ENCODE results near the gene GPRC5B.

The GPRC5B gene

DNA sequence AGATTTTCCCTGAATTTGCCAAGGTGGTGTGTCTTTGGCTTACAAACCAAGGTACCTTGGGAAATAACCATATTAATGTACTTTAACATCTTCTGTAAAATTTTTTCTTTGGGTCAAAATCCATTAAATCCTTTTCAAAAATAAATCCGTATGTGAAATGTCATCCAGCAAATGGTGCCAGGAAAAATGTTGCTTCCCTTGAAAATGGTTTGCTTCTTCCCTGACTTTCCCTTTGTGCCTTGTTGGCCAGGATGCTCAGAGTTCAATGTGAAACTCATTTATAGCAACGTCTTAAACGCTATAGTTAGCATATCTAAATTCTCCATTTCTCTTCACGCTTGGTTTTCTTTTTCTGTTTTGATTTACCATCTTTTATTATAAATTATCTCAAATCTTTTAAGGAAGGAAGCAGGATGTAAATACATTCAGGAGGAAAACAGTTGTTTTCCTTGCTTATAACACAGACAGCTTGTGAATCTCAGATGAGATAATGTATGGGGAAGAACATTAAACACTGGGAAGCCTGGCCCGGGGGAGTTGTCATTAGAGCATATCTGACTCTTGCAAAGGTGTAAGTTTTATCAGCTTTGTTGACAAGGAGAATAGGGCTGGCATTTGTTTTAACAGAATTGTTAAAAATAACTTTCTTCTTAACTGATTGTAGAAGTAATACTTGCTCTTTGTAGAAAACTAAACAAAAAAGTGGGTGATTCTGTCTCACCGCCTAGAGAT is 42.1 kb downstream of the GPRC5B start:
- no peak for DNase-seq

DNA sequence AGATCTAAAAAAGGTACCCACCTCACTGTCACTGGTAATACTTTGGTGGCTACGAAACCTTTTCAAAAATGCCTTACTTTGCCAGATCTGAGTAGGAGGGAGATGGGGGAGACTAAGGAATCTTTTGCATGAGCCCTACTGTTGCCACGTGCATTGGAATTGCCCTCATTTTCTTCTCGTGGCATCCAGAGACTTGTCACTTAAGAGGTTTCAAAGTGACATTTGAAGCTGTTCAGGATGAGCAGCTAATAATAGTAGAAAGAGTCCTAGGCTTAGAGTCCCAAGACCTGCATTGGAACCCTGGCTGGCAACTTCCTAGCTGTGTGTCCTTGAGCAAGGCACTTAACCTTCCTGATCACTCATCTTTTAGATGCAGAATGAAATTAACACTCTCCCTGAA is 43.5 kb downstream of the GPRC5B start:
- no peak for DNase-seq

DNA sequence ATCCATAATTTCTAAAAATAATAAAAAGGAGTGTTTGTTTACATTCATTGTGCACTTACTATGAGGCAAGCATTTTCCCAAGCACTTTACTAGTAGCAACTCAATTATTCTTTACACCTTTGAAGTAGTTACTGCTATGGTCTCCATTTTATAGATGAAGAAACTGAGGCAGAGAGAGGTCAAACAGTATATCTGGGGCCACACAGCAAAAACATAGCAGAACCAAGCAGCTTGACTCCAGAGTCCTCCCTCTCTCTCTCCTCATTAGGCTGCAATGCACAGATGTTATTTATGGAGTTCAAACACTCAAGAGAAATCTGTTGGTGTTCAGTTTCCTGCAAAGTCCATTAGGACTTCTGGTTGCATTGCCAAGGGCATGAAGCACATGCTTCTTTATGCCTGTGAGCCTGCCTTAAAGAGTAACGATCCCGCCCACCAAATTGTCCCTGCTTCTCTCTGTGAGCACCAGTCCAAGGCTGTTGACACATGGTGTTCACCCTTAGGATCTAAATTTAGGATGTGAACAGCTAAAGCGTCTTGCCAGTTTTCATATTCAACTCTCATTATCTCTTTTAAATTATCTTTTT is 44.0 kb downstream of the GPRC5B start:
- DNase-seq: no peak

DNA sequence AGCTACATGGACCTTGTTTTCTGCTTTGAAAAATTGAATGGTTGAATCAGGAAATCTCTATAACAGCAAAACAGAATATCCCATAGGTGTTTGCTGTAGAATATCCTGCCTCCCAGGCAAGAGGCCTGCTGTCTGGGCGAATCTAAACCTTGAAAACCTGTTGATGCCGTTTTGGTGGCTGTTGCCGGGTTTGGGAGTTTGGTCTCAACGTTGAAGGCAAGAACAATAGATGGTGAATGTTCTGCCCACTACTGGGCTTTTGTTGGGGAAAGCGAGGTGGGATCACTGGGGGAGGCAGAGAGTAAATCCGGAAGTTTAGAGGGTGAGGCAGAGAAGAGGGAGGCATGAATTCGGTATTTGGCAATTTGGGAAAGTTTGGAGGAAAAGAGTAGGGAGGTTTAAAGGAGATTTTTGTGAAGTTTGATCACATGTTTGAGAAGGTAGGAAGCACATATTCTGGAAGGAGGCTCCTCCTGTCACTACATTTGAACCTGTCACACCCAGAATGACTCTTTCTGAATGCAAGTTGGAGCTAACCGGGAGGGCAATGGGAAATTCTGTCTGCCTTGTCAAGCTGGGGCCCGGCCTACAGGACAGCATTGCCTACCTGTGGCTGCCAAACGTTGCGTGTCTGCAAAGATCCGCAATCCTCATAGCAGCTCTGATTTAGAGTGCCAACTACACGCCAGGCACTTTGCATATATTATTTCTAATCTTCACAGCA is 46.5 kb downstream of the GPRC5B start:
- no peak for DNase-seq

DNA sequence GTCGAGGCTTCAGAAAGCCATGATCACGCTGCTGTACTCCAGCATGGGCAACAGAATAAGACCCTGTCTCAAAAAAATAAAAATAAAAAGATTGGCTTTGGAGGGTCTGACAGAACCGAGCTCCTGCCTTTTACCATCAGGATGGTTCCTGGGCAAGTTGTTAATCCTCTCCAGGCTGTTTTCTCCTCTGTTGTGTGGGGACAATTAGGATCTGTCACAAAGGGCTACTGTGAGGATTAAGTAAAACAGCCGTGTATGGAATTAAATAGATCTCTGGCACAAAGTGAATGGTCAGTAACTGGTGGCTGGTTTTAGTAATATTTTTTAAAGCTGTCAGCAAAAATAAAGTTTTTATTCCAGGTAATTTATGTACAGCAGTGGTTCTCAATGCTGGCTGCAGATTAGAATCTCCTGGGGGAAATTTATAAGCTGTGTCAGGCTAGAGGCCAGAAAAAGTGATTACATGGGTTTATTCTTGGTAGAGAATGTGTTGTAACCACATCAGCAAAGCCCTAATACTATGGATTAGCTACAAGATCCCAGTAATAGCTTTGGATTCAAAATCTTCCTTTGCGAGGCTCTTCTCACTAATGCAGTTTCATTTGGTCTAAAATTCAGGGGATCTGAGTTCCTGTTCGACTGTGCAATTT is 47.2 kb downstream of the GPRC5B start:
- DNase-seq: no peak

DNA sequence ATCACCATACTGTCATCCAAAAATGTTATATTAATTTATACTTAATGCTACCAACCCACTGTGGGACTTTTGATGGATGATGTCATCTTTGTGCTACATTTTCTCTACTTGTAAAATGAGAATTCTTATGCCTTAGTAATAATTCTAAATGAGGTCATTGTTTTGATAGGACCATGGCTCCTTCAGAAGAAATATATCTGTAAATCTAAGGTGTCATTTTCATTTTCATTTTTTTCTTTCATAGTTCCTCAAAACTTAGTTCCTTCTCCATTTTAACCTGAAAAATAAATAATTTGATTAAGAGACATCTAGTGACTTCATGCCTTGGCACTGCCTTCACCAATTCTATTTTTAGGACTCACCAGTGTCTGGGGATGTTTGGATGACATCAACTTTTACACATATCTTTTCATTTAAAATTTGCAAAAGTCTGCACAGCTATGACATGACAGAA is 48.7 kb downstream of the GPRC5B start:
- DNase-seq: no peak

DNA sequence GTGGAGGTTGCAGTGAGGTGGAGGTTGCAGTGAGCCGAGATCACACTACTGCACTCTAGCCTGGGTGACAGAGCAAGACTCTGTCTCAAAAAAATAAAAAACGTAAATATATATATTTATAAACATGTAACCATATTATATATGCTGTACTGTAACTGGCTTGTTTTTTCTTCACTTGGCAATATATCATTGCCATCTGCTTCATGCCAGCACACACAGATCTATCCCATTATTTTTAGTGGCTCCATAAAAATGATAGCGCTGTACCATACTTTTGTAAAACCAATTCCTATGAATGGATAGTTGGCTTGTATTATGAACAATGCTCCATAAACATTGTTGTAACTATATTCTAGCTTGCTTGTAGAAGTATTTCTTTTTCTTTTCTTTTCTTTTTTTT is 49.5 kb downstream of the GPRC5B start:
- DNase-seq: no peak

DNA sequence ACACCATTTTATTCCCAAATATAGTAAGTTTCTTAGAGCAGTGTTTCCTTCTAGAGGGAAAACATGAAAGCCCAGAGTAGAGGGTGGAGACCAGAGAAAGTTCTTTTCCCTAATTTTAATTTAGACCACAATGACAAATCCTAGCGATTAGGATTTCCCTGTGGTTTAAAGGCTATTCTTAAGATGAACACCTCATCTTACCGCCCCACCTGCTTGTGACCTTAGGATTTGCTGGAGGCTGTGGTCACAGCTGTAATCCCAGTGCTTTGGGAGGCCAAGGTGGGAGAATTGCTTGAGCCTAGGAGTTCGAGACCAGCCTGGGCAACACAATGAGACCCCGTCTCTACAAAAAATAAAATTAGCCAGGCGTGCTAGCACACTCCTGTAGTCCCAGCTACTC is 51.1 kb downstream of the GPRC5B start:
- DNase-seq: no peak

DNA sequence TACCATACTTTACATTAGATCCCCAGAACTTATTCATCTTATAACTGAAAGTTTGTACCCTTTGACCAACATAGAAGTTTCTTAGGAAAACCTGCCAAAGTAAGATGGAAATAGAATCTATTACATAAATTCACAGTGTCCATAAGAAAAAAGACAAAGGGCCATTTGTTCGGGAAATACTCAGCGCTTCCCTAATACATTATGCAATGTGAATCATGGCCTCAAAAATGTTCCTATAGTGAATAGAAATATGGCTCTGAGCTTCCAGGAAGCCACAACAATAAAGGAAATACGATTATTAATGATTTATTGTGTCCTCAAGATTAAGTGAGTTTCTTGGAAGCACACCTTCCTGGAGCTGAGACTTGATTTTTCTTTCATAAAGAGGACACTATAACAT is 51.5 kb downstream of the GPRC5B start:
- DNase-seq: no peak

DNA sequence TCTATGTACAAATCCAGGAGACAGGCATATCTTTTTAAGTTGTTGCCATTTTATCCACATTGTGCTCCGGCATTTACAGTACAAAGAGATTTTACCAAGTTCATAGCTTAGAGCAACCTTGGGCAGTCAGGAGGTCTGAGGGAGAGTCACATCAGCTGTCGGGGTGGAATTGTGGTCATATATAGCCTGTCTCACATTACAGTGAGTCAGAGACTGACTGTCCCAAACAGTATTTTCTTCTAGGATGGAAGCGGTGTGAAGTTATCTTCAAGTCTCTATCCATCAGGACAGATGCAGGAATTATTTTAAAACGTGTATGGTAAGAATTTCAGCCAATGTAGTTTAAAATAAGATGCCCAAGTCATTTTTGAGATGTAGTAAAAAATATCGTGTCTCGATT is 53.0 kb downstream of the GPRC5B start:
- no peak for DNase-seq

DNA sequence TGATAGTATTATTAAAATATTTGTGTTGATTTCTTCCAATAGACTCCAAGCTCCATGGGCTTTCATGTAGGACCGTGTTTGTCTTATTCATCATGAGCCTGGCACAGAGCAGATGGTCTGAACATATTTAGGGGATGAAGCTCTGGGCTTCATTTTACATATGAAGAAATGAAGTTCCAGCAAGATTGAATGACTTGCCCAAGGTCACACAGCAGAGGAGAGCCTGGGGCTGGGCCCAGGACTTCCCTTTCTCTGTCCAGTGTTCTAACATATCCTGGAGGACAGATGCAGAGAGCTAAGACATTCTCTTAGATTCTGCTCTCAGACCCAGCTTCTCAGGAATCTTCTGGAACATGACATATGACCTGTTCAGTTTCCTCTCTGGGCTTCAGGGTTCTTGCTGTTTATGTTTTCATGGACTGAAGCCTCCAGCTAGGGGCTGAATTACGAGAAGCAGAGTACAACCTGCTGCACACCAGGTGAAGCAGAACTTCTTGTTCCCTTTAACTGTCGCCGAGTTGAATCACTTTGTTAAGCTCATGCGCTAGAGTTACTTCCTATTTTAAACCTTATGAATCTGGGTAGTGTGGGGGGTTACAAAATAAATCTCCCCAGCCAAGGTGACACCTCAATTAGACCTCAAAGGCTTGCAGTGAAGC is 53.6 kb downstream of the GPRC5B start:
- DNase-seq: no peak

DNA sequence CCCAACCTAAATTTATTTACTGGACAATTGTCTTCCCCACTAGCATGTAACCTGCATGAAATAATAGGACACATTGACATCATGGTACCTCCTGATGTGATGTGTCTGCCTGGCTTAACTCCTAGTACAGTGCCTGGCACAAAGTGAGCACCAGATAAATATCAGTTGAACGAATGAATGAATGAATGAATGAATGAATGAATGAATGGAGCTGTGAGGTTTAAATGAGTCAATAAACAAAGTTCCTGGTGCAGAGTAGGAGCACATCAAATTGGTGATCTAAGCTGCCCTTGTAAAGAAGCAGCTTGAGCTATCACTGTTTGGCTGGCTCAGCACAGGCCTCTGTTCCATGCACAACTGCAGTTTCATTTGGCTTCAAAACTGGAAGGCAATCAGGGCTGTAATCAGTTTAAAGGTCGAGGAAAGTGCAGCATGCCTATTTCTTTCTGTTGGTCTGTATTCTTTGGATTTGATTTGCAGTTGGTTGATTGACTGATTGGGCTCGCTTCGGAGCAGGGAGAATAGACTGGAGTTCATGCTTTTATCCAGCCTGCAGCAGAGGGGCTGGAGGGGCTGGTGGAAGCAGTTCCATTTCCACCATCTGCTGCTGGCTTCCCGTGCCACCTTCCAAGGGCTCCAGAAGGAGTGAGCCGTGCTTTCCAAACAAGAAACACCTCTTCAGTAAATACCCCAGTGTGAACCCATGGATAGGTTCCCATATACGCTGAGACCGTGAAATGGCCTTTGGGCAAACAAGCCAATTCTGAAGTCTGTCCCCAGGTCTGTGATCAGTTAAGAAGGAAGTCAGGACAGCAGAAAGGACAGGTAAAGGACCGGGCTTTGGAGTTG is 54.6 kb downstream of the GPRC5B start:
- no peak for DNase-seq

DNA sequence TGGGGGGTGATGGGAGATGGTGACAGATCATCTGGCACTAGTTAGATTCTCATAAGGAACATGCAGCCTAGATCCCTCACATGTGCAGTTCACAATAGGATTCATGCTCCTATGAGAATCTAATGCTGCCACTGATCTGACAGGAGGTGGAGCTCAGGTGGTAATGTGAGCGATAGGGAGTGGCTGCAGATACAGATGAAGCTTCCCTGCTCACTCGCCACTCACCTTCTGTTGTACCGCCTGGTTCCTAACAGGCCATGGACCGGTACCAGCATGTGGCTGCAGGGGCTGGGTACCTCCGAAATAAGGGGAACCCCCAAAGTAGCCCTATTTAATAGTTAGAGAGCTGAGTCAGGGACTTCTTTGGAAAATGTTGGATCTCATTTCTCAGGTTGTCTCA is 60.4 kb downstream of the GPRC5B start:
- no peak for DNase-seq

DNA sequence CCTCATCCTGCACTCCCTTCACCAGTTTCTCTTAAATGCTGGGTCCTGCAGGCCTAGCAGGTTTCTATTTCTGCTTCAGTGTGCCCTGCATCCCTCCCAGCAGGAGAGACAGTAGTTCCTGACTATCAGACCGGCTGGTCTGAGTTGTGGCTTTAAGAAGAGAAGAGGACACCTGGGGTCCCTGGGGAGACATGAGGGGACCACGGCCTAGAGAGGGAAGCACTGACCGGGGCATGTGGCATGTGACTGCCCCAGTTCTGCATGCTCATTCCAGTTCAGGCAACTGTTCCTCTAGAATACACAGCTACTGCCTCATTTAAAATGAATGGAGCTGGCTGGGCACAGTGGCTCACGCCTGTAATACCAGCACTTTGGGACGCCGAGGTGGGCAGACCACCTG is 61.3 kb downstream of the GPRC5B start:
- no peak for DNase-seq

DNA sequence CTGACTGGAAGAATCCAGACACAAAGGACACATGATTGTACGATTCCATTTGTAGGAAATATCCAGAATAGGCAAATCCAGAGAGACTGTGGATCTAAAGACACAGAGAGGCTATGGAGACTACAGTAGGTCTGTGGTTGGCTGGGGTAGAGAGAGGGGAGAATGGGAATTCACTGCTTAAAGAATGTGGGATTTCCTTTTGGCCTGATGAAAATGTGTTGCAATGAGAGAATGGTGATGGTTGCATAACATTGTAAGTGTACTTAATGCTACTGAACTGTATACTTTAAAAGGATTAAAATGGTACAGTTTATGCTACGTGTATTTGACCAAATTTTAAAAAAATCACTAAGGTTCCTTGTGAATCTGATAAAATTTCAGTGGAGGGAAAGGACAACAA is 62.1 kb downstream of the GPRC5B start:
- DNase-seq: no peak

DNA sequence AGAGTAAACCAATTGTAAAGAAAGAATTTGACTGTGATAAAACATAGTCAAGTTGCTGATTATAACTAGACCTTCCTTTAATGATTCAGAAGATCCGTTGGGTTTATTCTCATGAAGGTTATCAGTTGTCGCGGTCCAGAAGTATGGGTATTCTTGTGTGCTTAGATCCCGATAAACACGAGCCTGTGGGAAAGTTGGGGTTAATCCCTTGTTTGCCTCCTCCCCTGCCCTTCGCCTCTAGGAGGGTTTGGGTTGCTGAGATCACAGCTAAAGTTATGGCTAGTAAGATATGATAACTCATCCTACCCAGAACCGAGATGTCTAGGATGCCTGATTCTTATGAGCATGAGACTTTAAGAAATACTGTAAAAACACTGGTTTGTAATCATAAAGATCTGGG is 66.8 kb downstream of the GPRC5B start:
- no peak for DNase-seq

DNA sequence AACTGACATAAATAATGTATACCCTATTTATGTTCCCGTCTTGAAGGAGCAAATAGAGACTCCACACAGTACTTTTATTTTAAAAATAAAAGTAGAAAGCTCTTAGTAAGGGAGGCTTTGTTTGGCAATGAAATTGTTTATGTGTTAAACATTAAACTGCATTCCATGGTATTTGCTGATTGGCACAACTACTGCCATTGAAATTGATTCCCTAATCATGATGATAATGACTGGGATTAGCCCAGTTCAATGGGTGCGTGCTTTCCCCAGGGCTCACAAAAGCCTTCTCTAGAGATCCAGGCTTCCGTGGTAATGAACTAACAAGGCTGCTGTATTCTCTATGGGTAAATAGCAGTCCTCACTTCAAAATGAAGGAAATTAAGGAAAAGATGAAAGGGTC is 67.5 kb downstream of the GPRC5B start:
- DNase-seq: no peak

DNA sequence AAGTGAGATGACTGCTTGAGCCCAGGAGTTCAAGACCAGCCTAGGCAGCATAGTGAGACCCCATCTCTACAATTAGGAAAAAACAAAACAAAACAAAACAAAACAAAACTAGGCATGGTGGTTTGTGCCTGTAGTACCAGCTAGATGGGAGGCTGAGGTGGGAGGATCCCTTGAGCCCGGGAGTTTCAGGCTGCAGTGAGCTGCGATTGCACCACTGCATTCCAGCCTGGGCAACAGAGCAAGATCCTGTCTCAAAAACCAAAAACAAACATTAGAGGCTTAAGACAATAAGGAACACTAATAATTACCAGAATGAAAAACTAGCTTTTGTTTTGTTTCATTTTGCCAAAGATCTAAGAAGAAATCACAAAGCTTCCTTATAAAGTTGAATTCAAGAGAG is 69.2 kb downstream of the GPRC5B start:
- no peak for DNase-seq

DNA sequence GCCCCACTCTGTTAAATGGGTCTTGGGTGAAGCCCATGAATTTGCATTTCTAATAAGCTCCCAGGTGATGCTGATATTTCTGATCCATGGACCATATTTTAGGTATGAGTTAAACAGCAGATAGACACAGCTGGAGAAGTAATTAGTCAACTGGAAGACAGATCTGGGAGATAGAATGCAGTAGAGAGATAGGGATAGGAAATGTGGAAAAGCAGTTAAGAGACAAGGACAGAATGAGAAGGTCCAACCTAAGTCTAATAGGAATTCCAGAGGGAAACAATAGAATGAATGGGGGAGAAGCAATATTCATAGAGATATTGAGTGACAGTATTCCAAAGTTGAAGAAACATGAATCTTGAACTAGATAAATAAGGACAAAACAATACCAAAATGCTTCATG is 71.7 kb downstream of the GPRC5B start:
- no peak for DNase-seq

DNA sequence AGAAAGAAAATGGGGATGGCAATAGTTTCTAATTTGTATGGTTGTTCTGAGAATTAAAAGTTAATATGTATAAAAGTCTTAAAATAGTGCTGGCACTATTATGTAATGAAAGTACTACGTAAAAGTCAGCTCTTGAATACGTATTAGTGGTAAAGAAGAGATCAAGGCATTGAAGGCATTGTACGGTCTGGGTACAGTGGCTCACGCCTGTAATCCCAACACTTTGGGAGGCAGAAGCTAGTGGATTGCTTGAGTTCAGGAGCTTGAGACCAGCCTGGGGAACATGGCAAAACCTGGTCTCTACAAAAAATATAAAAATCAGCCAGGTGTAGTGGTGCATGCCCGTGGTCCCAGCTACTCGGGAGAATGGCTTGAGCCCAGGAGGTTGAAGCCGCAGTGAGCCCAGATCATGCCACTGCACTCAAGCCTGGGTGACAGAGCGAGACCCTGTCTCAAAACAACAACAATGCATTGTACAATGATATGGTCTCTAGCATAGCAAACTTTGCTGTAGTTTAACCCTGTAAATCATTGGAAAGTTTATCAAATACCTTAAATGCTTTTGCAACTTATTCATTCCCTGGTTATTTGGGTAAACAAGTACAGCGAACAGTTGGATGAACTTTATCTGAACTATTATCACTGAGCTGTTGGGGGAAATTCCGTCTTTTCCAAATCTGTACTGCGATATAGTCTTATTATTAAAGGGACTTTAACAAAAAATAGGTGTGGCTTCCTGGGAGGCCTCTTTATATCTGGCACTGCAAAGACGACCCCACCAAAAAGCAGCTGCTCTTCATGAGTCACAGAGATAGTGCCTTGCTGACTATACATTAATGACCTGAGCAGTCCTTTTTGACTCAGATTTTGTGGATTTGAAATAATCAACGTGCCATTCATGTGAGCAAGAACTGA is 73.6 kb downstream of the GPRC5B start:
- no peak for DNase-seq

DNA sequence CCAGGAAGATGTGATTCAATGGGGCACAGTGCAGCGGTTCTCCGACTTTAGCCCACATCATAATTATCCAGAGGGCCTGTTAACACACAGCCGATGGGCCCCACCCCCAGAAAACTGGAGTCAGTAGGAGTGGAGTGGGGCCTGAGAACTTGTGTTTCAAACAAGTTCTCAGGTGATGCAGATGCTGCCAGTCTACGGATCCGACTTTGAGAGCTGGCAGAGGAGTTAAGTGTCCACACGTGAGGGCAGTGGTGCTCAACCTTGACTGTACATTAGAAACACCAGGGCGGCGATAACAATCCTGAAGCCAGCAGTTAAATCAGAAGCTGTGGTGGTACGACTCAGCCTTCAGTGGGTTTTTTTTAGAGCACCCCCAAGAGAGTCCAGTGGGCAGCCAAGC is 75.0 kb downstream of the GPRC5B start:
- DNase-seq: no peak

Data from NCI-H1048 (cell line).